KOPT-K1 (cell line): ENCODE results near the gene EED.
"Not testable (repeated sequence)": the region's sequence is repeated elsewhere in the genome, so short reads cannot be mapped to it uniquely, and the experiment has no call there.

ENCODE experiments used
- H3K27ac ChIP-seq: fragments of 200-600 bp; sonication (generic); 2 replicates; pipeline ENCODE4 v1.5.1; 2016; ENCODE audit warnings: antibody characterized with exemption, mild to moderate bottlenecking, low read depth, low read length; ENCODE audit not compliant: poor library complexity, severe bottlenecking
- H3K36me3 ChIP-seq: fragments of 200-600 bp; sonication (generic); 2 replicates; pipeline ENCODE4 v1.5.1; 2017; ENCODE audit warnings: antibody characterized with exemption, mild to moderate bottlenecking, low read length, moderate library complexity; ENCODE audit not compliant: insufficient read depth
- H3K9me3 ChIP-seq: fragments of 200-600 bp; sonication (generic); 2 replicates; pipeline ENCODE4 v1.5.1; 2017; ENCODE audit warnings: antibody characterized with exemption, low read length, mild to moderate bottlenecking; ENCODE audit not compliant: insufficient read depth, poor library complexity, severe bottlenecking

The EED gene

GRCh38 chr11:86209806-86210657, 34.5 kb upstream of the EED start:
- Histone ChIP-seq H3K9me3 (no peaks in the 10 kb centered on the region), H3K36me3 (no peaks in the 10 kb centered on the region), H3K27ac (no peak overlapping the region)

GRCh38 chr11:86210898-86211297, 33.7 kb upstream of the EED start:
- no peaks in the 10 kb centered on the region for H3K36me3 ChIP-seq
- H3K9me3 ChIP-seq, result no peaks in the 10 kb centered on the region
- H3K27ac ChIP-seq, result no peak overlapping the region

- Histone ChIP-seq H3K27ac (no peak overlapping the region), H3K36me3 (no peaks in the 10 kb centered on the region), H3K9me3 (no peaks in the 10 kb centered on the region)
Measured at GRCh38 chr11:86211619-86212018, 32.9 kb upstream of the EED start.

- Histone ChIP-seq H3K27ac (no peak overlapping the region), H3K9me3 (no peaks in the 10 kb centered on the region), H3K36me3 (no peaks in the 10 kb centered on the region)
Measured at GRCh38 chr11:86212019-86212611, 32.4 kb upstream of the EED start.

GRCh38 chr11:86214710-86215109, 29.8 kb upstream of the EED start:
- H3K27ac ChIP-seq, result no peak overlapping the region

GRCh38 chr11:86218125-86219084, 26.1 kb upstream of the EED start:
- Histone ChIP-seq H3K27ac (no peak overlapping the region), H3K36me3 (no peaks in the 10 kb centered on the region), H3K9me3 (no peaks in the 10 kb centered on the region)

More at GRCh38 chr11:86214710-86215109, 29.8 kb upstream of the EED start:
- no peaks in the 10 kb centered on the region for H3K36me3 ChIP-seq
- H3K9me3 ChIP-seq, result no peaks in the 10 kb centered on the region

- peaks cover 10% of the 10 kb centered on the region for H3K9me3 ChIP-seq
- no peaks in the 10 kb centered on the region for H3K36me3 ChIP-seq
- no peak overlapping the region for H3K27ac ChIP-seq
Measured at GRCh38 chr11:86219311-86220193, 25.0 kb upstream of the EED start.

- H3K27ac ChIP-seq, result no peak overlapping the region
Measured at GRCh38 chr11:86220653-86221052, 23.9 kb upstream of the EED start.

GRCh38 chr11:86222081-86222480, 22.5 kb upstream of the EED start:
- Histone ChIP-seq H3K27ac (no peak overlapping the region), H3K9me3 (peaks cover 20% of the 10 kb centered on the region), H3K36me3 (no peaks in the 10 kb centered on the region)

More at GRCh38 chr11:86220653-86221052, 23.9 kb upstream of the EED start:
- Histone ChIP-seq H3K36me3 (no peaks in the 10 kb centered on the region), H3K9me3 (peaks cover 20% of the 10 kb centered on the region)

GRCh38 chr11:86224575-86224974, 20.0 kb upstream of the EED start:
- H3K9me3 ChIP-seq, result peaks cover 20% of the 10 kb centered on the region
- H3K36me3 ChIP-seq, H3K27ac ChIP-seq: not testable (repeated sequence)

- H3K9me3 ChIP-seq, result peaks cover 20% of the 10 kb centered on the region
- not testable (repeated sequence) for H3K27ac ChIP-seq, H3K36me3 ChIP-seq
Measured at GRCh38 chr11:86225344-86225743, 19.2 kb upstream of the EED start.

- Histone ChIP-seq H3K36me3 (no peaks in the 10 kb centered on the region), H3K27ac (no peak overlapping the region), H3K9me3 (peaks cover 20% of the 10 kb centered on the region)
Measured at GRCh38 chr11:86228269-86229038, 16.1 kb upstream of the EED start.

GRCh38 chr11:86229039-86229330, 15.6 kb upstream of the EED start:
- H3K27ac ChIP-seq, H3K36me3 ChIP-seq: not testable (repeated sequence)
- H3K9me3 ChIP-seq, result peaks cover 15% of the 10 kb centered on the region
